OCI-LY3 (cell line): ENCODE measurements around the gene LRFN2.

ENCODE experiments used
- EZH2phosphoT487 ChIP-seq: fragments of 200-600 bp; shearing (Covaris generic); IDR thresholded peaks from 2 replicates; pipeline ENCODE4 v1.6.1; 2018; ENCODE audit warnings: antibody characterized with exemption, mixed run types, low read depth
- TF ChIP-seq, protein P1 (sequence below): fragments of 200-600, 300-600 bp; sonication (generic); IDR thresholded peaks from 2 replicates; pipeline ENCODE4 v1.5.1; 2014; ENCODE audit warnings: antibody characterized with exemption, low read length, low read depth

- TF ChIP-seq, protein P1, sequence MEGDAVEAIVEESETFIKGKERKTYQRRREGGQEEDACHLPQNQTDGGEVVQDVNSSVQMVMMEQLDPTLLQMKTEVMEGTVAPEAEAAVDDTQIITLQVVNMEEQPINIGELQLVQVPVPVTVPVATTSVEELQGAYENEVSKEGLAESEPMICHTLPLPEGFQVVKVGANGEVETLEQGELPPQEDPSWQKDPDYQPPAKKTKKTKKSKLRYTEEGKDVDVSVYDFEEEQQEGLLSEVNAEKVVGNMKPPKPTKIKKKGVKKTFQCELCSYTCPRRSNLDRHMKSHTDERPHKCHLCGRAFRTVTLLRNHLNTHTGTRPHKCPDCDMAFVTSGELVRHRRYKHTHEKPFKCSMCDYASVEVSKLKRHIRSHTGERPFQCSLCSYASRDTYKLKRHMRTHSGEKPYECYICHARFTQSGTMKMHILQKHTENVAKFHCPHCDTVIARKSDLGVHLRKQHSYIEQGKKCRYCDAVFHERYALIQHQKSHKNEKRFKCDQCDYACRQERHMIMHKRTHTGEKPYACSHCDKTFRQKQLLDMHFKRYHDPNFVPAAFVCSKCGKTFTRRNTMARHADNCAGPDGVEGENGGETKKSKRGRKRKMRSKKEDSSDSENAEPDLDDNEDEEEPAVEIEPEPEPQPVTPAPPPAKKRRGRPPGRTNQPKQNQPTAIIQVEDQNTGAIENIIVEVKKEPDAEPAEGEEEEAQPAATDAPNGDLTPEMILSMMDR, result no peak
- TF ChIP-seq EZH2phosphoT487, result no peak
Observed at GRCh38 chr6:40540790-40541189, 46.4 kb downstream of the LRFN2 start.
